Upper lobe of right lung (tissue), 1 donor: Measurements from ENCODE around the gene SSBP2. TPM values are rescaled to one million over a fixed set of nuclear protein-coding genes. Genes with fewer than 3 reads are reported as not detected.

Experiments
- ATAC-seq: fragments of 200-7000 bp; cut with Tn5 transposase; one replicate; pipeline ENCODE4 v1.9.1; 2020; ENCODE audit warnings: mild to moderate bottlenecking, moderate library complexity
- DNase-seq: peaks from one replicate; pipeline ENCODE4 v3.0.0-alpha.2; 2020
- H3K27ac ChIP-seq: fragments of 200-600 bp; one replicate; pipeline ENCODE4 v1.8.0; 2022
- H3K27me3 ChIP-seq: fragments of 200-600 bp; one replicate; pipeline ENCODE4 v1.8.0; 2022; ENCODE audit warnings: mild to moderate bottlenecking
- H3K36me3 ChIP-seq: fragments of 200-600 bp; one replicate; pipeline ENCODE4 v1.8.0; 2022
- H3K4me1 ChIP-seq: fragments of 200-600 bp; one replicate; pipeline ENCODE4 v1.8.0; 2022
- H3K4me3 ChIP-seq: fragments of 200-600 bp; one replicate; pipeline ENCODE4 v1.8.0; 2022; ENCODE audit warnings: mild to moderate bottlenecking
- H3K9me3 ChIP-seq: fragments of 200-600 bp; one replicate; pipeline ENCODE4 v1.8.0; 2022
- intact Hi-C: fragments of 100-400 bp; cut with DNase I; formaldehyde crosslinking; loops from one replicate; pipeline ENCODE4 v1.11.0; 2022
- total RNA-seq: library from RNA; stranded (reverse); fragmentation: NEBNext Ultra II Directional; extraction: Animal tissue kit (Norgen Biotek cat#: 25700); gene quantifications from one replicate; pipeline ENCODE4 v1.2.1, GENCODE V29; 2021
- TF ChIP-seq, protein P1 (sequence below): fragments of 200-600 bp; IDR thresholded peaks from one replicate; pipeline ENCODE4 v1.8.0; 2022; ENCODE audit warnings: antibody characterized with exemption
- donor health status: DM: no; HTN: yes; CAD: no; lungs with severe emphysema.

The SSBP2 gene
- total RNA-seq, 1 donor from 2014 or later, result 43.8 TPM

DNA sequence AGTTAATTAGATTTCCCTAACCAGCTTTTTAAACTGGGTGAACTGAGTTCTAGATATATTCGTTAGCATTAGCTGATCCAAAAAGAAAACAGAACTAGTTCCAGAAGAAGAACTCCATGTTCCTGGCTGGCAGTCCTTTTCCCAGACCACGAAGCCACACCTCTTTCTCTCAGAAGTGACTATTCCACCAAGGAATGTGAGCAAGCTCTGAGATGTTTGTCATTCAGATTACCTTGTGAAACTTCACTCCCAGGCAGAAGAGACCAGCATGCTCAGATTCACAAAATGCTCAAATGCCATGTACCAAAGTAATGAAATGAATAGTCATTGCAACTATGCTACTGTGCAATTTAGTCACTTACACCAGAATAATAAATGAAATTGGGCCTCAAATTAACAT is 4.4 kb upstream of the SSBP2 start:
- H3K36me3 ChIP-seq, result no peaks in the 10 kb centered on the region
- DNase-seq, result no peak
- H3K4me1 ChIP-seq, result peaks cover 23% of the 10 kb centered on the region
- peak overlapping the region; percentile 31 for H3K27ac ChIP-seq
- no peaks in the 10 kb centered on the region for H3K27me3 ChIP-seq
- peak; percentile 13 for ATAC-seq
- no peak overlapping the region for H3K4me3 ChIP-seq
- no peaks in the 10 kb centered on the region for H3K9me3 ChIP-seq
- intact Hi-C loops, result loop anchor here (10.0 kb wide), 1 partner anchor 99 kb away; no protein-coding TSS in a partner anchor
- TF ChIP-seq, protein P1, sequence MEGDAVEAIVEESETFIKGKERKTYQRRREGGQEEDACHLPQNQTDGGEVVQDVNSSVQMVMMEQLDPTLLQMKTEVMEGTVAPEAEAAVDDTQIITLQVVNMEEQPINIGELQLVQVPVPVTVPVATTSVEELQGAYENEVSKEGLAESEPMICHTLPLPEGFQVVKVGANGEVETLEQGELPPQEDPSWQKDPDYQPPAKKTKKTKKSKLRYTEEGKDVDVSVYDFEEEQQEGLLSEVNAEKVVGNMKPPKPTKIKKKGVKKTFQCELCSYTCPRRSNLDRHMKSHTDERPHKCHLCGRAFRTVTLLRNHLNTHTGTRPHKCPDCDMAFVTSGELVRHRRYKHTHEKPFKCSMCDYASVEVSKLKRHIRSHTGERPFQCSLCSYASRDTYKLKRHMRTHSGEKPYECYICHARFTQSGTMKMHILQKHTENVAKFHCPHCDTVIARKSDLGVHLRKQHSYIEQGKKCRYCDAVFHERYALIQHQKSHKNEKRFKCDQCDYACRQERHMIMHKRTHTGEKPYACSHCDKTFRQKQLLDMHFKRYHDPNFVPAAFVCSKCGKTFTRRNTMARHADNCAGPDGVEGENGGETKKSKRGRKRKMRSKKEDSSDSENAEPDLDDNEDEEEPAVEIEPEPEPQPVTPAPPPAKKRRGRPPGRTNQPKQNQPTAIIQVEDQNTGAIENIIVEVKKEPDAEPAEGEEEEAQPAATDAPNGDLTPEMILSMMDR, result no peak

DNA sequence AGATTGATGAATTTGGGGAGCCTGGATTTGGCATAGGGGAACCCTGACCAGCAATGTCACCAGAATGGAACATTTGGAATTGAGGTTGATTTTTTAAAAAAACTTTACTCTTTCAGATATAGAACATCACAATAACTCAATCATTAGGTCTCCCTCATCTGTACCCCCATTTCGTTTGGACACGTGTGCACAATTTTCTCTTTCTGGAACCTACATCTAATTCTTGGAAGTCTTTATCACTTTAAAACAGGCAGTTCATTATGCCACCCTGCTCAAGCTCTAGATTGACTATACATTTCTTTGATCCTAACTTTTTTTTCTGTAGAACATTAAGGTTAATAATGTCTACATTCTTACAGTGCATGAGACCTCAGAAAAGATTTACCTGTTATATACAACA is 3.7 kb upstream of the SSBP2 start:
- peak overlapping the region; percentile 31 for H3K27ac ChIP-seq
- H3K9me3 ChIP-seq, result no peaks in the 10 kb centered on the region
- H3K27me3 ChIP-seq, result no peaks in the 10 kb centered on the region
- intact Hi-C loops, result loop anchor here (10.0 kb wide), 1 partner anchor 100 kb away; no protein-coding TSS in a partner anchor
- ATAC-seq, result no peak
- no peak for DNase-seq
- no peaks in the 10 kb centered on the region for H3K36me3 ChIP-seq
- H3K4me3 ChIP-seq, result no peak overlapping the region
- TF ChIP-seq, protein P1, result no peak
- peaks cover 23% of the 10 kb centered on the region for H3K4me1 ChIP-seq

DNA sequence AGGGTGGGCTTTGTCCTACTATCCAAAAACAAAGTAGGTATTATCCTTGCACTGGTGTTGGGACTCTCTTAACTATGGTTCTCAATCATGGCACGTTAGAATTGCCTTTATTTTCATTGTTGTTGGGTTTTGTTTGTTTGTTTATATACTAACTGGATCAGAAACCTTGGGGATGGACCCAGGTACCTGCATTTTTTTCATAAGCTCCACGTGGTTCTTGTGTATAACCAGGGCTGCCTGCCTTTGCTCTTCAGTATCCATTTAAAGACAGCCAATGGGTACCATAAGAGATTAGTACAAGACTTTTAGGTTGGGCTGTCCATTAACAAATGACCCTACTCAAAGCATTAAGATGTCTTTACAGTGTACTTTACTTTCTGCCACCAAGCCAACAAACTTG is 2.5 kb upstream of the SSBP2 start:
- DNase-seq (no peak), ATAC-seq (no peak)
- intact Hi-C loops, result loop anchor here (10.0 kb wide), 1 partner anchor 101 kb away; no protein-coding TSS in a partner anchor
- Histone ChIP-seq H3K27me3 (no peaks in the 10 kb centered on the region), H3K4me1 (peaks cover 27% of the 10 kb centered on the region), H3K4me3 (no peak overlapping the region), H3K36me3 (no peaks in the 10 kb centered on the region), H3K9me3 (no peaks in the 10 kb centered on the region), H3K27ac (no peak overlapping the region)
- TF ChIP-seq, protein P1, result no peak

DNA sequence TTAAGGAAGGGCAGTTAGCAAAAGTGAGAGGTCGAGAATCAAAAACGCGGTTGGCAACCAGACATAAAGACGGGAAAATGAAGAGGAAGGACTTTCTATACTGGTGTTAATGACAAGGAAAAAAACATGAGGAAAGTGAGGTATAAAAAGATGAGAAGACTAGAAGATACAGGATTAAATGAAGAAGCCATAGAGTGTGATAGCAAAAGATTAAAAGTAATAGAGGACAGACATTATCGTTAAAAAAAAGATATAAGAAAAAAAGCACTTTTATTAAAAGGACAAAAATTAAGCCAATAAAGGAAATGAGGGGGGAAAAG is 1.7 kb upstream of the SSBP2 start:
- Histone ChIP-seq H3K27ac (no peak overlapping the region), H3K4me3 (no peak overlapping the region), H3K27me3 (no peaks in the 10 kb centered on the region), H3K4me1 (peaks cover 27% of the 10 kb centered on the region), H3K9me3 (no peaks in the 10 kb centered on the region), H3K36me3 (no peaks in the 10 kb centered on the region)
- ATAC-seq, result no peak
- intact Hi-C loops, result loop anchor here (10.0 kb wide), 1 partner anchor 102 kb away; no protein-coding TSS in a partner anchor
- DNase-seq, result no peak
- TF ChIP-seq, protein P1, result no peak

DNA sequence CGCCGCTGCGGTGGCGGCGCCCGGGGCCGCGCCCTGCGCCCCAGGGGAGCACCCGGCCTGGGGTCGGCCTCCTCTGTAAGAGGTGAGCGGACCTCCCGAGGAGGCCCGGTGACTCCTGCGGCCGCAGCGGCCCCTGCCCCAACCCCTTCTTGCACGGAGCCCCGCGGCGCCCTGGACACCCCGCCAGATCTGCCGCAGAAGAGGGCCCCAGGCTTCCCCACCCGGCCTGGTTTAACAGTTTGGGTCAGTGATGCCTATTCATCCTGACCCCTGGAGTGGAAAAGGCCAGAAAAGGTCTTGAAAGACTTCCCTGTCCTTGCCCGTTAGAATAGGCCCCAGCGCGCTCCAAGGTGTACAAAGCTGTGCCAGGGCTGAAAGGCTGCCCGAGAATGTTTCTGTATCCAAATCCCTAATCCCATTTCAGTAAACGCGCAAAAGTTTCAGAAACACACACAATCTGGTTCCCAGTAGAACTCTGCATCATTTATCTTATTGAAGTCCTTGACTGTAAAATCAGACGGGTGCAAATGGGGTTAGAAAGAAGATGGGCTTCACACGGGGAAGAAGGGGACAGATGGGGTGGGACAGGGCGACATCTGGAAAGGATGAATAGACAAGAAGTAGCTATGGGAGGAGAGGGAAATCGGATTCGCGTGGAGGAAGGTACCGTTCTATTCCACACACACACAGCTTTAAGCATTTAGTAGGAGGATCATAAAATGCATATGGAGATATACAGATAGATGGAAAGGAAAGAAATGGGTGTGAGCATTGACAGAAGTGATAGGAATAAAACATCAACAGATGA is 1.1 kb upstream of the SSBP2 start:
- H3K27me3 ChIP-seq, result no peaks in the 10 kb centered on the region
- H3K9me3 ChIP-seq, result no peaks in the 10 kb centered on the region
- TF ChIP-seq, protein P1, result no peak
- ATAC-seq, result no peak
- H3K27ac ChIP-seq, result peak overlapping the region; percentile 99
- peak overlapping the region; percentile 73 for H3K4me3 ChIP-seq
- no peaks in the 10 kb centered on the region for H3K36me3 ChIP-seq
- DNase-seq, result no peak
- intact Hi-C loops, result loop anchor here (10.0 kb wide), 1 partner anchor 103 kb away; no protein-coding TSS in a partner anchor
- H3K4me1 ChIP-seq, result peaks cover 27% of the 10 kb centered on the region
